ENCODE measurements around the gene C11orf21.

DNA sequence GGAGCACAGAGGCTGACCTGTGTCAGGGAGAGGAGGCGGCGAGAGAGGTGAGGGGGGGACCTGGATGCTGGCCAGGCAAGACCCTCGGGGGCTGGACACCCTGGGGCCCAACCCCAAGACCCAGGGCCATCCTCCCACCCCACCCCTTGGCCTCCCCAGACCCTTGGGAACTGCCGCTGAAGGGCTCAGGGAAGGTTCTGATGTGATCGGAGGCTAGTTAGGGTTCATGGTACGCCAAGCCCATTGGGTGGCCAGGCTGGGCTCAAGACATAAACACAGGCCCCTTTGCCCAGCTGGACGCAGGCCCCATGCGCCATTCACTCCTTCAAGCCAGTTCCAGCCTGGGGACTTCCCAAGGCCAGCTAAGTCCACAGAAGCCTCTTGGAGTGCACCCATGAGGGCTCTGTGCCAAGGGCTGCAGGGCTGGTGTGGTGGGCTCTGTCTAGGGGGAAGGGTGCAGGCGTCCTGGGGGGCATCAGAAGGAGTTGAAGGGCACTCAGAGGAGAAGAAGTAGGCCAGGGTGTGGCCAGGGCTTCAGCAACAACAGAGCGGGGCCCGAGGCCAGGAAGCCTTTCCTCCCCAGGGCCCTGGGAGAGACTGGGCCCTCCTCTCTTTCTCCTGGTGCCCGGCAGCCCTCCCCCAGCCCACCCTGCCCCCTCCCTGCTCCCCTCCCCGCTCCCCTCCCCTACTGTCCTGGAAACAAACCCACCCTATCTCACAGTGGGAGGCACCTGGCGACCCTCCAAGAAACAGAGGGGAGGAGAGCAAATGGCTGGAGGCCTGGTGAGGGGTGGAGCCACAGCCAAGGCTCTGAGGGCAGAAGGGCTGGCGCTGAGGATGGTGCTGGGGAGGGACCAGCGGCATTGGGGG lies 13.0 kb upstream of the C11orf21 start:
- TF ChIP-seq, protein P1, sequence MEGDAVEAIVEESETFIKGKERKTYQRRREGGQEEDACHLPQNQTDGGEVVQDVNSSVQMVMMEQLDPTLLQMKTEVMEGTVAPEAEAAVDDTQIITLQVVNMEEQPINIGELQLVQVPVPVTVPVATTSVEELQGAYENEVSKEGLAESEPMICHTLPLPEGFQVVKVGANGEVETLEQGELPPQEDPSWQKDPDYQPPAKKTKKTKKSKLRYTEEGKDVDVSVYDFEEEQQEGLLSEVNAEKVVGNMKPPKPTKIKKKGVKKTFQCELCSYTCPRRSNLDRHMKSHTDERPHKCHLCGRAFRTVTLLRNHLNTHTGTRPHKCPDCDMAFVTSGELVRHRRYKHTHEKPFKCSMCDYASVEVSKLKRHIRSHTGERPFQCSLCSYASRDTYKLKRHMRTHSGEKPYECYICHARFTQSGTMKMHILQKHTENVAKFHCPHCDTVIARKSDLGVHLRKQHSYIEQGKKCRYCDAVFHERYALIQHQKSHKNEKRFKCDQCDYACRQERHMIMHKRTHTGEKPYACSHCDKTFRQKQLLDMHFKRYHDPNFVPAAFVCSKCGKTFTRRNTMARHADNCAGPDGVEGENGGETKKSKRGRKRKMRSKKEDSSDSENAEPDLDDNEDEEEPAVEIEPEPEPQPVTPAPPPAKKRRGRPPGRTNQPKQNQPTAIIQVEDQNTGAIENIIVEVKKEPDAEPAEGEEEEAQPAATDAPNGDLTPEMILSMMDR (IDR thresholded peaks at IDR 0.05; ENCODE audit: control extremely low read depth in 1 of 3, insufficient read depth in 1 of 3, low read depth in 1 of 3, low read length in 3 of 3): no peak
- TF ChIP-seq SP1 (IDR thresholded peaks at IDR 0.05; ENCODE audit: low read depth, low read length) (no peak), BRCA1 (IDR thresholded peaks at IDR 0.05; ENCODE audit: low read depth, low read length) (no peak), EZH2 (IDR thresholded peaks at IDR 0.05; ENCODE audit: low read depth, low read length, severe bottlenecking) (no peak), POLR2A (IDR thresholded peaks at IDR 0.05; ENCODE audit: control extremely low read depth in 1 of 2, low read depth in 2 of 2, low read length in 2 of 2) (no peak), EP300 (IDR thresholded peaks at IDR 0.05; ENCODE audit: borderline replicate concordance in 1 of 2, low read depth in 2 of 2, low read length in 2 of 2) (no peak), JUN (IDR thresholded peaks at IDR 0.05; ENCODE audit: low read depth, low read length) (no peak), CBX8 (IDR thresholded peaks at IDR 0.05; ENCODE audit: borderline replicate concordance, low read depth, low read length) (no peak), YY1 (IDR thresholded peaks at IDR 0.05; ENCODE audit: low read depth, low read length) (no peak), MAFK (IDR thresholded peaks at IDR 0.05; ENCODE audit: low read depth, low read length) (no peak), CEBPB (IDR thresholded peaks at IDR 0.05; ENCODE audit: low read depth, low read length) (no peak), POU5F1 (IDR thresholded peaks at IDR 0.05; ENCODE audit: low read depth, low read length) (no peak)
- TF ChIP-seq, protein P2, sequence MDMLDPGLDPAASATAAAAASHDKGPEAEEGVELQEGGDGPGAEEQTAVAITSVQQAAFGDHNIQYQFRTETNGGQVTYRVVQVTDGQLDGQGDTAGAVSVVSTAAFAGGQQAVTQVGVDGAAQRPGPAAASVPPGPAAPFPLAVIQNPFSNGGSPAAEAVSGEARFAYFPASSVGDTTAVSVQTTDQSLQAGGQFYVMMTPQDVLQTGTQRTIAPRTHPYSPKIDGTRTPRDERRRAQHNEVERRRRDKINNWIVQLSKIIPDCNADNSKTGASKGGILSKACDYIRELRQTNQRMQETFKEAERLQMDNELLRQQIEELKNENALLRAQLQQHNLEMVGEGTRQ (IDR thresholded peaks at IDR 0.05; ENCODE audit: low read length): no peak

All from H1 (cell line).